Activated naive CD4-positive, alpha-beta T cell treated with anti-CD3 and anti-CD28 coated beads, Interleukin-2, amount 50 U/mL, for 24 hours (primary cell): ENCODE data around the gene CNTD1.

Source experiments
- H3K27ac Mint-ChIP-seq: one replicate; pipeline ENCODE4 v1.8.0; 2021; ENCODE audit warnings: mild to moderate bottlenecking, mixed read lengths
- H3K27me3 Mint-ChIP-seq: one replicate; pipeline ENCODE4 v1.8.0; 2021; ENCODE audit warnings: mixed read lengths
- H3K36me3 Mint-ChIP-seq: one replicate; pipeline ENCODE4 v1.8.0; 2021; ENCODE audit warnings: mixed read lengths
- H3K4me1 Mint-ChIP-seq: one replicate; pipeline ENCODE4 v1.8.0; 2021; ENCODE audit warnings: mixed read lengths
- H3K4me3 Mint-ChIP-seq: one replicate; pipeline ENCODE4 v1.8.0; 2021; ENCODE audit warnings: mild to moderate bottlenecking, mixed read lengths
- H3K9me3 Mint-ChIP-seq: one replicate; pipeline ENCODE4 v1.8.0; 2021; ENCODE audit warnings: mixed read lengths

Gene CNTD1

DNA sequence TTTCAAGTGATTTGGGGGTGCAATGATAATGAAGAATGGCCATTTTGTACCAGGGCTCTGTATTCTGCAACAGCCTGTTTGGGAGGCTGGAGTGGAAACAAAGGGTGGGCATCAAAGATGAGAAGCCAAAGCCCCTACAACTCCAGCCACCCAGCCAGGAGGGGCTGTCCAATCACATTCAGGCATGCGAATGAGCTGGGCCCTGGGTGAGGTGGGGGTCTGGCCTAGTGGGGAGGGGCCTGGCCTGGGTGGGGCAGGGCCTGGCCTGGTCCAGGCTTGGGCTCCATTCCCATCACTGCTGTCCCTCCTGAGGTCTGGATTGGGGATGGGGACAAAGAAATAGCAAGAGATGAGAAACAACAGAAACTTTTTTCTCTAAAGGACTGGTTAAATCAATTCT, 58.7 kb downstream of the CNTD1 start:
- Mint-ChIP-seq H3K9me3 (no peaks in the 10 kb centered on the region), H3K27me3 (no peaks in the 10 kb centered on the region), H3K4me3 (no peak overlapping the region), H3K36me3 (no peaks in the 10 kb centered on the region), H3K27ac (no peak overlapping the region), H3K4me1 (no peaks in the 10 kb centered on the region)
